Thyroid gland (tissue), 4 donors: ENCODE results near the gene SMIM11. TPM values are rescaled to one million over a fixed set of nuclear protein-coding genes. Genes with fewer than 3 reads are reported as not detected.
"Not testable (repeated sequence)": the region's sequence is repeated elsewhere in the genome, so short reads cannot be mapped to it uniquely, and the experiment has no call there.

Experiments used
- DNase-seq, 2 donors: peaks; one replicate each; pipeline ENCODE4 v3.0.0-alpha.2; 2019
- H3K27ac ChIP-seq, 3 donors: fragments of 200-600 bp; sonication (generic); 1 replicate in 2 of 3; 2 replicates in 1 of 3; pipeline ENCODE4 v1.5.1; 2016 to 2019; ENCODE audit warnings: mild to moderate bottlenecking in 1 of 3, moderate library complexity in 1 of 3
- H3K27me3 ChIP-seq: fragments of 200-600 bp; sonication (generic); one replicate; pipeline ENCODE4 v1.5.1; 2019
- H3K36me3 ChIP-seq, 2 donors: fragments of 200-600 bp; sonication (generic); one replicate each; pipeline ENCODE4 v1.5.1; 2016 to 2019
- H3K4me1 ChIP-seq, 2 donors: fragments of 200-600 bp; sonication (generic); one replicate each; pipeline ENCODE4 v1.5.1; 2017 to 2019
- H3K4me3 ChIP-seq, 3 donors: fragments of 200-600 bp; sonication (generic); replicated peaks in 1 of 3; 1 replicate in 2 of 3; 2 replicates in 1 of 3; pipeline ENCODE4 v1.5.1; 2016; ENCODE audit warnings: mild to moderate bottlenecking in 1 of 3
- H3K9me3 ChIP-seq: fragments of 200-600 bp; sonication (generic); one replicate; pipeline ENCODE4 v1.5.1; 2017
- WGBS, 2 donors: methylation state at CpG; one replicate each; pipeline ENCODE4 v1.1.5; 2017; 5-methylcytosine and 5-hydroxymethylcytosine counted together
- intact Hi-C: fragments of 100-400 bp; cut with DNase I; formaldehyde crosslinking; loops from one replicate; pipeline ENCODE4 v1.15.1; 2023
- total RNA-seq, 4 donors: library from RNA; depleted of rRNA; stranded (reverse); fragments of >200 nt; gene quantifications; one replicate each; pipeline ENCODE4 v1.2.3, GENCODE V29; 2016

The SMIM11 gene
- total RNA-seq, 4 donors from 2014 or later, result 1.5 to 64.1 (median 12.0) TPM

- not testable (repeated sequence) for H3K36me3 ChIP-seq, H3K9me3 ChIP-seq
- WGBS, 2 donors, result no CpG with 5 or more reads among the region's 5 CpGs
Measured at GRCh38 chr21:34404742-34405141, 29.4 kb downstream of the SMIM11 start.

GRCh38 chr21:34405686-34406085 lies 30.4 kb downstream of the SMIM11 start:
- intact Hi-C loops, H3K27me3 ChIP-seq, H3K4me1 ChIP-seq, H3K36me3 ChIP-seq, DNase-seq, H3K27ac ChIP-seq, H3K4me3 ChIP-seq, H3K9me3 ChIP-seq: not testable (repeated sequence)
- WGBS, 2 donors, result no CpG with 5 or more reads among the region's 2 CpGs

More at GRCh38 chr21:34404742-34405141, 29.4 kb downstream of the SMIM11 start:
- H3K4me1 ChIP-seq, DNase-seq, intact Hi-C loops, H3K27me3 ChIP-seq, H3K27ac ChIP-seq, H3K4me3 ChIP-seq: not testable (repeated sequence)

DNA sequence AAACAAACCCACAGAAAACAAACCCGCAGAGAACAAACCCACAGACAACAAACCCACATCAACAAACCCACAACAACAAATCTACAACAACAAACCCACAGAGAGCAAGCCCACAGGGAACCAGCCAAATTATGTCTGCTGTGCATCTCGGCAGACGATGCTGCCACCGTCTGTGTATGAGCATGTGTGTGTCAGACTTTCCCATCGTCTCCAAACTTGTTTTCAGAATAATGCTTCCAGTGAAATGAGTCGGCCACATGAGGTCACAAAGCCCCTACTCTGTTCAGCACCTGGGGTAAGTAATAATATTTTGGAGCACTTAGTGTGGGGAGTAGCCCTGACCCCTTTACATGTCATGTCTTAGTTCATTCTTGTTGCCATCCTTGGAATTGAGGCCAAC lies 30.8 kb downstream of the SMIM11 start:
- H3K4me1 ChIP-seq, H3K9me3 ChIP-seq, H3K27me3 ChIP-seq, DNase-seq, intact Hi-C loops, H3K4me3 ChIP-seq, H3K27ac ChIP-seq, H3K36me3 ChIP-seq: not testable (repeated sequence)
- no CpG with 5 or more reads among the region's 6 CpGs for WGBS, 2 donors

DNA sequence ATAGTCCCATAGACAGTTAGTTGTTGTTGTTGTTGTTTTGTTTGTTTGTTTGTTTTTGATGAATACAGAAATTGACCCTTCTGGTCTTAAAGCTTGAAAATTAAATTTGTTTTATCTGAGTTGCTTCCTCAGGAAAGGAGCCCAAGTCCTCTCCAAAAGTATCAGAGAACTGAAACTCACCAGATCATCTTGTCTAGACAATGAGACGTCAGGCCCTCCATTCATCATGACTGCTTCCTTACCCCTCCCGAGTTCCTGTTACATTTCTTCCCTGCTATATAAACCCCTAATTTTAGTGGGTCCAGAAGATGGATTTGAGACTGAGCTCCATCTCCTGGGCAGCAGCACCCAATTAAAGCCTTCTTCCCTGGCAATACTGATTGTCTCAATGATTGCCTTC lies 31.4 kb downstream of the SMIM11 start:
- H3K9me3 ChIP-seq, DNase-seq, H3K4me1 ChIP-seq, H3K36me3 ChIP-seq, H3K27me3 ChIP-seq, intact Hi-C loops, H3K27ac ChIP-seq, H3K4me3 ChIP-seq: not testable (repeated sequence)
- WGBS, 2 donors, result no CpG with 5 or more reads among the region's 2 CpGs

DNA sequence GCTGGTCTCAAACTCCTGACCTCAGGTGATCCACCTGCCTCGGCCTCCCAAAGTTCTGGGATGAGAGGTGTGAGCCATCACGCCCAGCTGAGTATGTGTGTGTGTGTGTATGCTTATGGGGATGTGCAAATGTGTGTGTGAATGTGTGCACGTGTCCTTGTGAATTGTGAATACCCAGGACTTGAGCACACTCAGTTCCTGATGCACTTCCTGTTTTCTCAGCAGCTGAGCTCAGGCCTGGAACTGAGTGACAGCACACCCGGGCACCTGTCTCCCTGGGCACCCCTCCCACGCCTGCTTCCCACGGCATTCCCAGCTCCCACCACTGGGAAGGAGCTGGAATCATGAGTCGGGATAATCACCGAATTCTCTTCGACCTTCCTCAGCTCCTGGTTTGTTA lies 32.0 kb downstream of the SMIM11 start:
- H3K36me3 ChIP-seq, H3K27me3 ChIP-seq, H3K27ac ChIP-seq, H3K4me3 ChIP-seq, H3K9me3 ChIP-seq, H3K4me1 ChIP-seq, intact Hi-C loops, DNase-seq: not testable (repeated sequence)
- no CpG with 5 or more reads among the region's 9 CpGs for WGBS, 2 donors

- H3K36me3 ChIP-seq, DNase-seq, H3K4me1 ChIP-seq, H3K27ac ChIP-seq, H3K9me3 ChIP-seq, H3K4me3 ChIP-seq, H3K27me3 ChIP-seq, intact Hi-C loops: not testable (repeated sequence)
- WGBS, 2 donors, result no CpG with 5 or more reads among the region's 5 CpGs
Measured at GRCh38 chr21:34417448-34418077, 42.3 kb downstream of the SMIM11 start.

GRCh38 chr21:34423805-34424204 lies 48.5 kb downstream of the SMIM11 start, which contains the start of gene SMIM34:
TSS of gene SMIM34 (minus strand) at chr21:34423951. CDS start at chr21:34423839, 112 bp downstream.
- H3K9me3 ChIP-seq, intact Hi-C loops, H3K36me3 ChIP-seq, DNase-seq, H3K27me3 ChIP-seq, H3K27ac ChIP-seq, H3K4me1 ChIP-seq, H3K4me3 ChIP-seq: not testable (repeated sequence)
- WGBS, 2 donors, result no CpG with 5 or more reads among the region's 4 CpGs

DNA sequence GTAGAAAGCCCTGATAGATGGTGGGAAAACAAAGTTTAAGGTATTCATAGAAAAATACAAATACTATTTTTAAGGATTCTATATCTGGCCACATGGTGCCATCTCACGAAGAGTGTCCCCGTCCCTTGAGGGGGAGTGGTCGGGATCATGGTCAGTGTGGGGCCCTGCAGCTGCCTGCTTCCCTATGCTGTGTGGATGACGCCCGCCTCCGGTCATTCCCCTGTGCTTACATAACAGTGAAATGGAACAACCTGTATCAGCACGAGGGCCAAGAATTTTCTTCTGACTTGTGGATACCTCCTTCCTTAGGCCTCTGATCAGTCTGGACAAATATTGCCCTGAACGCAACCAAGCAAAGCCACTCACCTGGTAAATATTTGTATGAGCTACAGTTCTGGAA lies 52.0 kb downstream of the SMIM11 start:
- H3K4me1 ChIP-seq, DNase-seq, H3K27me3 ChIP-seq, H3K27ac ChIP-seq, H3K9me3 ChIP-seq, H3K4me3 ChIP-seq, intact Hi-C loops, H3K36me3 ChIP-seq: not testable (repeated sequence)
- WGBS, 2 donors, result no CpG with 5 or more reads among the region's 8 CpGs

GRCh38 chr21:34428441-34428840 lies 53.1 kb downstream of the SMIM11 start:
- H3K9me3 ChIP-seq, intact Hi-C loops, H3K27me3 ChIP-seq, DNase-seq, H3K4me1 ChIP-seq, H3K27ac ChIP-seq, H3K4me3 ChIP-seq, H3K36me3 ChIP-seq: not testable (repeated sequence)
- WGBS, 2 donors, result no CpG with 5 or more reads among the region's 6 CpGs

DNA sequence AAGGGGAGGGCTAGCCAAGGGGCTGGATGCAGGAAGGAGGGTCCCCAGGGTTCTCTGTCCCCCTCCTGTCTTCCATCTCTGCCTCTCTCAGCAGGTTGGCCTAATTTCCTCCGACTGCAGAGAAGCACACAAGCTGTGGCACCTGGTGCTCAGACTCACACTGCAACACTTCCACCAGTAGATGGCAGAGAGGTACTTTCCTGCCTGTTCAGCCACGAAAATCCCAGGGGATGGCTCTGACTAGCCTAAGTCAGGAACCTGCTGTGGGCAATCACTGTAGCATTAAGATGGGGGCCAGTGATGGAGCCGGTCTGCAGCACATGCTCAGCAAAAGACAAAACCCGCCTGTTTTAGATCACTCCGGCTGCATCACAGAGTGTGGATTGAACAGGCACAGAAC lies 54.4 kb downstream of the SMIM11 start:
- H3K4me3 ChIP-seq, H3K27me3 ChIP-seq, H3K36me3 ChIP-seq, DNase-seq, H3K4me1 ChIP-seq, H3K27ac ChIP-seq, H3K9me3 ChIP-seq, intact Hi-C loops: not testable (repeated sequence)
- no CpG with 5 or more reads among the region's 5 CpGs for WGBS, 2 donors

Other genes starting within 250 kb of the SMIM11 start
- gene KCNE2, start 11.5 kb upstream of the SMIM11 start, total RNA-seq, result under 1 TPM in 1 of 4 donors, not detected in 3; 0.78 TPM
- gene SMIM34, start 48.4 kb downstream of the SMIM11 start, total RNA-seq, result not detected
- 1 to 10 TPM in 2 of 4 donors, under 1 TPM in 2; 0.33 to 2.6 (median 1.5) TPM for gene KCNE1, start 136.7 kb downstream of the SMIM11 start, total RNA-seq
- gene RCAN1, start 239.6 kb downstream of the SMIM11 start, total RNA-seq, result 10 to 100 TPM; 24.5 to 32.7 (median 29.0) TPM